Measurements from ENCODE around the gene ACAN.

DNA sequence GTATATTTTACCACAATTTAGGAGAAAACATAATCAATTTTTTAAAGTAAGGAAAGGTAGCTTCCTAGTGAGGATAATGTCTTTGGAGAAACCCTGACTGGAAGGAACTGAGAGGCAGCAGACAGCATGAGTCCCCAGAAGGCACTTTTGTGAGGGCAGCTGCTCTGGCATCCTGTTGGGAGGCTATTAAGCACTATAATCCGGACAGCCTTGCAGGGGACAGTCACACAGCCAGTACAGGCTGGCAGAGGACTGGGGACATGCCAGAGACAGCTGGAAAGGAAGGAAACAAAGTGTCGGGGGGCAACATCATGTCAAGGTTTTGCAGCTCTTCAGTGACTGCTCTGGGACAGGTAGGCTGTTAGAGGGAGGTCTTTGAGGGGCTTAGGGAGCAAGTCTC lies 15.7 kb downstream of the ACAN start:
- TF ChIP-seq POLR2AphosphoS5 (IDR thresholded peaks at IDR 0.05; ENCODE audit: low read depth, low read length) (no peak), TAF1 (IDR thresholded peaks at IDR 0.05; ENCODE audit: borderline replicate concordance, insufficient read depth, low read length) (no peak)
- TF ChIP-seq, protein P1, sequence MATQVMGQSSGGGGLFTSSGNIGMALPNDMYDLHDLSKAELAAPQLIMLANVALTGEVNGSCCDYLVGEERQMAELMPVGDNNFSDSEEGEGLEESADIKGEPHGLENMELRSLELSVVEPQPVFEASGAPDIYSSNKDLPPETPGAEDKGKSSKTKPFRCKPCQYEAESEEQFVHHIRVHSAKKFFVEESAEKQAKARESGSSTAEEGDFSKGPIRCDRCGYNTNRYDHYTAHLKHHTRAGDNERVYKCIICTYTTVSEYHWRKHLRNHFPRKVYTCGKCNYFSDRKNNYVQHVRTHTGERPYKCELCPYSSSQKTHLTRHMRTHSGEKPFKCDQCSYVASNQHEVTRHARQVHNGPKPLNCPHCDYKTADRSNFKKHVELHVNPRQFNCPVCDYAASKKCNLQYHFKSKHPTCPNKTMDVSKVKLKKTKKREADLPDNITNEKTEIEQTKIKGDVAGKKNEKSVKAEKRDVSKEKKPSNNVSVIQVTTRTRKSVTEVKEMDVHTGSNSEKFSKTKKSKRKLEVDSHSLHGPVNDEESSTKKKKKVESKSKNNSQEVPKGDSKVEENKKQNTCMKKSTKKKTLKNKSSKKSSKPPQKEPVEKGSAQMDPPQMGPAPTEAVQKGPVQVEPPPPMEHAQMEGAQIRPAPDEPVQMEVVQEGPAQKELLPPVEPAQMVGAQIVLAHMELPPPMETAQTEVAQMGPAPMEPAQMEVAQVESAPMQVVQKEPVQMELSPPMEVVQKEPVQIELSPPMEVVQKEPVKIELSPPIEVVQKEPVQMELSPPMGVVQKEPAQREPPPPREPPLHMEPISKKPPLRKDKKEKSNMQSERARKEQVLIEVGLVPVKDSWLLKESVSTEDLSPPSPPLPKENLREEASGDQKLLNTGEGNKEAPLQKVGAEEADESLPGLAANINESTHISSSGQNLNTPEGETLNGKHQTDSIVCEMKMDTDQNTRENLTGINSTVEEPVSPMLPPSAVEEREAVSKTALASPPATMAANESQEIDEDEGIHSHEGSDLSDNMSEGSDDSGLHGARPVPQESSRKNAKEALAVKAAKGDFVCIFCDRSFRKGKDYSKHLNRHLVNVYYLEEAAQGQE (IDR thresholded peaks at IDR 0.05; ENCODE audit: insufficient read depth in 1 of 2, low read depth in 2 of 2, low read length in 2 of 2): no peak

Measured in PFSK-1 (cell line).